HG03103 (cell line): ENCODE results near the gene RNF144A.
"Not testable (repeated sequence)": the region's sequence is repeated elsewhere in the genome, so short reads cannot be mapped to it uniquely, and the experiment has no call there.

Experiments
- ATAC-seq: cut with Tn5 transposase; IDR thresholded peaks from one replicate; pipeline ENCODE4 v1.9.1; 2021; ENCODE audit warnings: low read depth; ENCODE audit not compliant: unreplicated experiment

Gene RNF144A

DNA sequence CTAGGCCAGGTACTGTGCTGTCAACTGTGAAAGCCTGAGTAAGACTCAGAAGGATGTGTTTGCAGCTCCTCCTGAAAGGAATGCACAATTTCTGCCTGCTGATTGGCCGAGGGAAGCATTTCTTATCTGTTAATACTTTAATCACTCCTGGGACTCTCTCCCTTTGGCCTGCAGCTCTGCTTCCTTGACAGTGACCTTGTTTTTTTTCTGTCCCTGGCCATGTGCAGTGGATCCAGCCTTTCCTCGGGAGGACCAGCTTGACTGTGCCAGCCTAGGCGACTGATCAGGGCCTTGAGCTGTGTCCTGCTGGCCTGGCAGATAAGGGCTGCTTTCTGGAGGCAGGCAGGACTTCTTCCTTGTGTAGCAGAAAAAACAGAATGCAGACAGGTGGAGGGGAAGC, 10.0 kb downstream of the RNF144A start:
- no peak for ATAC-seq

DNA sequence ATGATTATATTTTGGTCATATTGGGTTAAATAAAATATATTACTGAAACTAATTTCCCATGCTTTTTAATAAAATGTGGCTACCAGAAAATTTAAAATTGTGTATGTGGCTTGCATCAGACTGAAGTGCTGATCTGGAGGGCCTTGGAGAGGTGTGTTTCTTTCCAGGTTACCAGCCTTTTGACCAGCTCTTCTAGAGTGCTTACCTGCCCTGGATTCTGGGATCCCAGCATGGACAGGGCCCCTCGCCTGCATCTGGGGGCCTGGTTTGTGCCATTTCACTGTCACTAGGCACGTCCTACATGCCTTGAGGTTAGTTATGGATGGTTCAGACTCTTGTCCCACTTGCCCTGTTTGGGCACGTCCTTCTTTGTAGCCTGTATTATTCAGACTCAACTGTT, 10.5 kb downstream of the RNF144A start:
- ATAC-seq = no peak

DNA sequence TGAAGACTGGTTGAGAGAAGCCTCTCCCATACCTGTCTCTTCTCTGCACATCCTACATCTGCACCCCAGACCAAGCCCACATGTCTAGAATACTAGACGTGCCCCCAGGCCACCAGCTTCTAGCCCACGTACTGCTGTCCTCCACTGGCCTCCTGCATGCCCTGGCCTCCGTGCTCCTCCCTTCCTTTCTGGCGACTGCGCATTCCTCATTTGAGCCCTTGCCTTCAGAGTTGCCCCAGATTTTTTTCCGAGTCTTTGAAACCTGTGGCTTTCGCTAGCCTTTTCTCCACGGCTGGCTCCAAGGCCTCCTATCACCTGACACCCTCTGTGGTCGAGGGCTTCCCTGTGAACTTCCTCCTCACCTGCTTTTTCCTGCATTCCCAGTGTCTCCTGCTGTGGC, 11.2 kb downstream of the RNF144A start:
- ATAC-seq = no peak

DNA sequence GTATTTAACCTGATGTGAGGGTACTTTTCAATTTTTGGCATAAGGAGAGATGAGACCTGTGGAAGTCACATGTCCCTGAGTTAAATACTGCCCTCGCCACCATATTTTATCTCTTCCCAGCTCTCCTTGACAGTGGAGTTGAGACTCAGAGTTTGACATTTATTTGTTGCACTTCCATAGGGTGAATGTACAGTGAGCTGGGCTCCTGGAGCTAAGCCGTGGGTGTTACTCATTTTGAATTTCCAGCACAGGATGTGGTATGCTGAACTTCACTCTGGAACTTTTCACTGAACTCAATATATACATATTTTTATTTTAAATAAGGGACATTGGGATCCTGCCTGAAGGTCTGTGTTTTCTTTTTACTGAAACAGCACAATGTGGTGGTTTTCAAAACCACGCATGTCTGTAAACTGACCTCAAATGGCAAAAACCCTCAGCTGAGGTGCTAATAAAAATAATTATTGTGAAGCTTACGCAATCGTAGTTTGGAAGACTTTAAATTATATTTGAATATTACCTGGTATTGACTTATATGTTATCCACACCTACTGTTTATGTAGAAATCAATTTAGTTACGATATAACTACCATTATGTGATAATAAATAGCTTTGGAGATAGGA, 12.1 kb downstream of the RNF144A start:
- no peak for ATAC-seq

DNA sequence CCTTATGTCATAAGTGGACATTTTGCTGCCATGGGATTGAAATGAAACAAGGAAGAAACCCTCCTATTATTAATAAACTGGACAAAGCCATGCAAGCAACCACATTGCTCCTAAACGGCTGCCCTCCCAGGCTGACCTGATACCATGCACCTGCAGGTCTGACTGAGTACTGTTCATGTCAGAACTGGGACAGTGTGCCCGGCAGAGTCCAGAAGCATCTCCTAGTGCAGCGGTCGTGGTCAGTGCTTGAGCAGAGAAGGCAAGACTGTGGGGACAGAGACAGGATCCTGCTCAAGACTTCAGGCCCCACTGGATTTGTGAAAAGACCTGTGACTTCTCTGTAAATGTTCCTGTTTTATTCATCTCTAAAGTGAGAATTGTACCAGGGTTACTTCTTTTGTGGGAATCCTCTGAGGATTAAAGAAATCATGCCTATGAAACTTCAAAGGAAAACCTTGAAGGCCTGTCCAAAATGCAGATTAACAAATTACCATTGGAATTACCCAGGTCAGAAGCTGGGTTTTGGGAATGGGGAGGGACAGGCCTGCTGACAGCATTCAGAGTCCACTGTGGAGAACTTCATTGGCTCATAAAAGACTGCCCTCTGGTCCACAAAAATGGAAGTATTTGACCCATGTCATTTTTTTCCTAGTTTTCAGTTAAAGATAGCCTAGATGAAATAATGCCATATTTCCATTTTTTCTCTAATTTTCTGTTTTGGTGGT, 13.9 kb downstream of the RNF144A start:
- ATAC-seq = no peak

DNA sequence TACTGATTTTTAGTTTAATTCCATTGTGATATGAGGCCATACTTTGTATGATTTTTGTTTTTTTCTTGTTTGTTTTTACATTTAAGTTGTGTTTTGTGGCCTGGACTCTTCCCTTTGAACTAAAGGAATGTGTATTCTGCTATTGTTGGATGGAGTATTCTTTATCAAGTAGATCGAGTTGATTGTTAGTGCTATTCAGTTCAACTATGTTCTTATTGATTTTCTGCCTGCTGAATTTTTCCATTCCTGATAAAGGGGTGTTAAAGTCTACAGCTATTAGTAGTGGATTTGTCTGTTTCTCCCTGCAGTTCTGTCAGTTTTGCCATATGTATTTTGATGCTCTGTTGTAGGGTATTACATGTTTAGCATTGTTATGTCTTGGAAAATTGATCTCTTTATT, 14.5 kb downstream of the RNF144A start:
- ATAC-seq = no peak

DNA sequence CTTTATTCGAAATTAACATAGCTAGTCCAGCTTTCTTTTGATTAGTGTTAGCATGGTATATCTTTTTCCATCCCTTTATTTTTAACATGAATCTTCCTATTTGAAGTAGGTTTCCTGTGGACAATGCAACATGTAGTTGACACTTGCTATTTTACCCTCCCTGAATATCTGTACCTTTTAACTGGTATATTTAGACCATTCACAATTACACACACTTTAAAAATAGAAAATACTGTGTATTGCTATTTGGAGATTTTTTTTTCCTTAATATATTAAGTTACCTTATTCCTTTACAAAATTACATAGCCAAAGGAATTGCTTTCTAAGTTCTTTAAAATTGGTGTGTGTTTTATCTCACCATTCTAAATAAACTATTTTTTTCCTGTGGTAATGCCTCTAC, 15.0 kb downstream of the RNF144A start:
- ATAC-seq = no peak

DNA sequence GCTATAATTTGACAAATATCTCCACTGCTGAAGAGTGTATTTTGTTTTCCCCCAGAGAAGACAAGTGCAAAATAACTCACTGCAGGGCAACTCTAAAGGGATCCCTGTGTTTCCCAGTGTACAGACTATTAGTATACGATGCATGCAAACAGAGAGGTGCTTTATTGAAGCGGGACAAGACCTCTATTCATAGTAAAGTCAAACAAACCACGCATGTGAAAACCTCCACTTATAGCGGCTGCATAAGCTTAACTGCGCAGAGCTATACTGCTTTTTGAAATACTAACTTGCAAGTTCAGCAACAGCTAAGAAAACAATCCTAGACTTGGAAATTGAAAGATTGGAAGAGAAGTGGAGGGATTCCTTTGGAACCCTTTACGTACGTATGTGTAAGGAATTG, 15.6 kb downstream of the RNF144A start:
- no peak for ATAC-seq

DNA sequence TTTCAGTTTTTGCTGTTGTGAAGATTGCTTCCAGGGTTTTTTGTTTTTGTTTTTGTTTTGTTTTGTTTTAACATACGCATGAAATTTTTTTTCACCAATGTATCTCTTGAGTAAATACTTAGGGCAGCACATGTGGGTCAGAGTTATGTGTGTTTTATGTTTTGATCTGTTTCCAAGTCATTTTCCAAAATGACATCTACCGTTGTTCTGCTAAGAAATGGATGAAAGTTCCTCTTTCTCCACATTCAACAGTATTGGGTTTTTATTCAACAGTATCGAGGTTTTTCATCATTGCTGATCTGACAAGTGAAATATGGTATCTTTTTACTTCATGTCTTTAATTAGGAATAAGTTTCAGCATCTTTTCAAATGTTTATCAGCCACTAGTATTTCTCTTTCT, 16.7 kb downstream of the RNF144A start:
- ATAC-seq = no peak

DNA sequence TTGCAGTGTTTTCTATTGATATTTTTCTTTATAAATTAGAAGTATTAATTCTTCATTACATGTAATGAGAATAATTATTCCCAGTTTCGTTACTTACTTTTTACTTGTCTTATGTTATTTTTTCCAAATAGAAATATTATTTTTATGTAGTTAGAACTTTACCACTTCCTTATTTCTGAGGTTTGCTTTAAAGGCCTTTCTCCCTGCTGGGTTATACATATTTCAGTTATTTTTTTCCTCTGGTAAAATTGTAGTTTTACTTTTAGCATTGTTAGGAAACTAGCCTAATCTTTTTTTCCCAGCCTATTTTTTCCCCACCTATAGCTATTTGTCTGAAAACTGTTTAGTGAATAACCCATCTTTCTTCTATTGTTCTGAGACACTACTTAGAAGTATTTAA, 17.1 kb downstream of the RNF144A start:
- ATAC-seq = no peak

DNA sequence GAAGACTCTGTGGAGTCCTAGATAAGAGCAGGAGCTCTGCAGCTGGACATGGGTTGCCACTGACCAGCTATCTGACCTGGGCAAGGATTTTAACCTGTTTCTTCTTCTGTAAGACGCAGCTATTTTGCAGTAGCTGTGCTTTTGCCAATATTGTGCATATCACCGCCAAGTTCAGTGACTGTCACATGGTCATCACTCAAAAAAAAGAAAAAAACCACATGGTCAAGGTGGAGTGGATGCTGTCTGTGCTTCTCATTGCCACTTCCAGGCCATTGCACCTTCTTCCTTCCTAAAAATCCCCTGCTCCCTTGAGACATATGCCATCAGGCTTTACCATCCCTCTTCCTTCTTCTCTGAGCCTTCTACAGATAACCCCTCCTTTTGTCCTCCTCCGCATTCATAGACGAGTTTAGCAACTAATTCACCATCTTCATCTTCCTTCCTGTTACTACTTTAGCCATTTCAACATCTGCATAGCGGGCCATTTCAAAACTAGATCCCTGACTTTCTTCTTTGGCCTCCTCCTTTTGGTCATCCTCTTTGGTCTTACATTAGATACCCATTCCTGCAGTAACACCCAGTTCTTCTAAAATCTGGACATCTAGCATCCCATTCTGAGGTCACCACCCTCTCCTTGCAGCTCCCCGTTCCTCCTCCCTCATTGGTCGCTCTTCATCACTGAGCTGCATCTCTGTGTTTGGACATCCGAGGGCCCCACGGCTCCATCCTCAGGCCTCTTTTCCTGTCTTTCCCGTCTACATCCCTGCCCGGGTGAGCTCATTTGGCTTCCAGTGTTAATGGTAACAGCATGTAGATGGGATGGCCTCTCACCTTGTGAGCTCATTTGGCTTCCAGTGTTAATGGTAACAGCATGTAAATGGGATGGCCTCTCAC, 17.8 kb downstream of the RNF144A start:
- ATAC-seq = no peak

DNA sequence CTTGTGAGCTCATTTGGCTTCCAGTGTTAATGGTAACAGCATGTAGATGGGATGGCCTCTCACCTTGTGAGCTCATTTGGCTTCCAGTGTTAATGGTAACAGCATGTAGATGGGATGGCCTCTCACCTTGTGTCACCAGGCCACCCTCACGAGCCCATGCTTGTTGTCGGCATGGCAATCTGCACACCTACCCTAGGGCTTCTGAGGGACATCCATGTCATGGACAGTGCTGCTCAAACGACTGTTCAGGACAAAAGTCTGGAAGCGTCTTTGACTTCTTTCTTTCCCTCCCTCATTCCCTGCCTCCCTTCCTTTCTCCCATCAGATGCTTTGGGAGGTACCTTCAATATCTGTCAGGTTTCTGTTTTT, 18.4 kb downstream of the RNF144A start:
- ATAC-seq = not testable (repeated sequence)

DNA sequence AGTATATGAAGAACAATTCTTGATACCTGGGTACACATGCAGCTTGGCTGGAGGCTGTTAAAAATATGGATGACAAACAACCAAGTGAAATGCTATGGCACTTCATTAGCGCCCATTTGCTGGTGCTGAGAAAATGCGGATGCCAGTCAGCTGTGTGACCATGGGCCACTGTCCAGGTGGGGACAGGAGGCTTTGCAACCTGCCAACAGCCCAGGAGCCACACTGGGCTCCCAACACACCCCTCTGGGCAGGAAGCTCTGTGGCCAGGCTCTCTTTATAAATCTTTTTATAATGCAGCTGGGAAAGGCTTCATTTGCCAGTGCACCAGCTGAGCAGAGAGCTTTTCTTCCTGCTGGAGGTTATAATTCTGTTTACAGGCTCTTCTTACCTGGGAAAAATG, 19.9 kb downstream of the RNF144A start:
- no peak for ATAC-seq

DNA sequence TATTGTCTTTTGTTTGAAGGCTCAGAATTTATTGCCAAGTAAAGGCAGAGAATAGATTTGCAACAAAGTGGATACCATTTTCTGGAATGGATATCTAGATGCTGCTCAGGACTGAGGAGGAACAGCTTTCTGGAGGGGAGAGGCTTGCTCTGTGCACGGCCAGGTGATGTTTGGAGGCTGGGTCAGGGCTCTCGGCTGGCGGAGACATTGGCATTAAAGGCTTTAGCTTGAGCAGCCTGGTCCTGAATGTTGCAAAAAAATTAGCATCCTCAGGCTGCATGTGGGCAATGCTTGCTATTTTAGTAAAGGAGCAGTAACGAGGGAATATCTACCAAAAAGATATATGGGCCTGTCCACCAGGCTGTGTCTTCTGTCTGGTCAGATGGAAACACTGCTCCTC, 20.4 kb downstream of the RNF144A start:
- no peak for ATAC-seq

DNA sequence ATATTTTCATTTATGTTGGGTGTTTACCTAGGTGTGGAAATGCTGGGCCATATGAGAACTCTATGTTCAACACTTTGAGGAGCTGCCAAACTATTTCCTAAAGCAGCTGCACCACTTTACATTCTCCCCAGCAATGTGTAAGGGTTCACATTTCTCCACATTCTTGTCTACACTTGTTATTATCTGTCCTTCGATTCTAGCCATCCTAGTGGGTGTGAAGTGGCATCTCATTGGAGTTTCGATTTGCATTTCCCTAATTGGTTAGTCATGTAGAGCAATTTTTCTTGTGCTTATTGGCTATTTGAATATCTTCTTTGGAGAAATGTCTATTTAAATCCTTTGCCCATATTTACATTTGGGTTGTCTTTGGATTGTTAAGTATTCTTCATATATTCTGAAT, 21.9 kb downstream of the RNF144A start:
- ATAC-seq = no peak

DNA sequence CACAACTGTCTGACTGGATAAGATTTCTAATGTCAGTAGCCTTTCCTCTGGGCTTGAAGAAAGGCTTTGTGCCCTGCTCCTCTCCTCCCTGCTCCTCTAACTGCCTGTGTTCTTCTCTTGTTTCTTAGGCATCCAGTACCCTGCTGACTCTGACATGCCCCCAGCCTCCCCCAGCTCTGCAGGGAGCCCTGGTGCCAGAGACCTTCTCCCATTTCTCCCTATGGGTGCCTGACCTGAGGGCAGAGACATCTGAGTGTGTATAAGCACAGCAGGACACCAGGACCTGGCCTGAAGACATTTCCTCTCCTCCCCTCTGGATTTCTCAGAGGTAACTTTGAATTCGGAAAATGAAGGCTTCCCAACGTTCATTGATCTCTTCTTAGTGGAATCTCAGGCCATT, 23.6 kb downstream of the RNF144A start:
- ATAC-seq = no peak

DNA sequence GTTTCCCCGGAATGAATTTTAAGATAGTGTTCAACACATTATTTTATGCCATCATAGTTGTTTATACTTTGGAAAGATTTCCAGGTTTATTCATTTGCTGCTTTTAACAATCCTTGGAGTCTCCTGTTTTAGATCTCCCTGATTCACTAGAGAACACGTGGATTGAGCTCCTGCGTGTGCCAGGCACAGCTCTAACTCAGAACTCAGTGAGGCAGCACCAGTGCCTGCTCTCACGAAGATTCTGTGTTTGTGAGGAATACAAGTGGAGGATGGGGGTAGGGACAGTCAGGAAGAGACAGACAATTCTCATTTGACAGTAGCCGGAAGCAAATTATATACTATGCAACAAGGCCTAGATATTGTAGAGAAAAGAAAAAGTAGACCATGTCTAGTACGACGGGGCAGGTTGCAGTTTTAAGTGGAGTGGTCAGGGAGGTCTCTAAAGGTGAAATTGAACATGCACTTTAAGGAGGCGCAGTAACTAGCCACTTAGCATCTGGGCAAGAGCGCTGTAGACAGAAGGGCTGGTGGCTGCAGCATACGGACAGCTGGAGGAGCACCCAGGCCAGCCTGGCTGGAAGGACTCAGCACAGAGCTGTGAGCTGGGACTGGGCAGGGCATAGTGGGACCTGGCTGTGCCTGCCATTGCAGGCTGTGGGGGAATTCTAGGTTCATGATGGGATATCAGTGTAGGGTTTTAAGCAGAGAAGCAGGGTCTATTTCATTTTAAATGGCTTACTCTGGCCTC, 24.3 kb downstream of the RNF144A start:
- ATAC-seq = no peak

DNA sequence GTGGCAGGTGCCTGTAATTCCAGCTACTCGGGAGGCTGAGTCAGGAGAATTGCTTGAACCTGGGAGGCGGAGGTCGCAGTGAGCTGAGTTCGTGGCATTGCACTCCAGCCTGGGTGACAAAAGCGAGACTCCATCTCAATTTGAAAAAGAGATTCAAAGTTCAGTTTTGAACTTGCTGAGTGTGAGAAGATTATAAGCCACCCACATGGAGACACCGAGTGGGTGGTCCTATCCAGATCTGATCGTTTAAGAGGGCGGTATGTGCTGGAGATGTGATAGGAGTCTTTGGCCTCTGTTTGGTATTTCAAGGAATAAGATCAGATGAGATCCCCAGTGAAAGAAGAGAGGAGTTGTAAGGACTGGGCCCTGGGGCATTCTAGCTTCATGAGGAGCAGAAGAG, 25.6 kb downstream of the RNF144A start:
- no peak for ATAC-seq

DNA sequence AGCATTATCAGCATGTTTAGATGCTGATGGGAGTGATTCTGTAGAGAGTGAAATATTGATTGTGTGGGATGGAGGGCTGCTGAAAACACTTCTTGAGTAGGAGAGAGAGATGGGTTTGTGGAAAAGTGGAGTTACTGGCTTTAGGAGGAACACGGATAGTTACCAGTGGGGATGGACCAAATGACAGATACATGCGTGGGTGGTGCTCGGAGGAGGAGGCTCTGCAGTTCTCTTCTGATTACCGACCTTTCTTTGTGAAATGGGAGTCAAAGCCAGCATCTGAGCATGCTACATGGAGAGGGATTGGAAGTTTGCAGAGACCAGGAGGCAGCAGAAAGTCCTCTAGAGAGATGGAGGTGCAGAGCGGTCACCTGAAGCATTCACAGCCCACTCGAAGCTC, 26.3 kb downstream of the RNF144A start:
- no peak for ATAC-seq

DNA sequence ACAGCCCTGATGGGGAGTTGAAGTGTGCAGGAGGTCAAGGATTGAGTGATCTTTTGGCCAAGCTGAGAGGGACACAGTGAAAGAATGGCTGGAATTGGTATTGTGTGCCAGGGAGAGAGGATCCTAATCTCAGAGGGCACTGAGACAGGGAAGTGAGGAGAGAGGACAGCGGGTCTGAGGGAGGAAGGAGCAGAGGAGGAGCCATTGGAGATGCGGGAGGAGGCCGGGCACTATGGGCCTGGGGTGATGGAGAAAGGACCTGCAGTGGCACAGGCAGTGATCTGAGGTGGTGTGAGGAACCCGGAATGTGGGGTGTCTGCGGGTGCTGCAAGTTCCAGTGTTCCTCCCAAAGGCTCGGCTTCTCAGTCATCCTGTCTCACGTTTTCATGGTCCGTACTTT, 26.8 kb downstream of the RNF144A start:
- ATAC-seq = no peak

DNA sequence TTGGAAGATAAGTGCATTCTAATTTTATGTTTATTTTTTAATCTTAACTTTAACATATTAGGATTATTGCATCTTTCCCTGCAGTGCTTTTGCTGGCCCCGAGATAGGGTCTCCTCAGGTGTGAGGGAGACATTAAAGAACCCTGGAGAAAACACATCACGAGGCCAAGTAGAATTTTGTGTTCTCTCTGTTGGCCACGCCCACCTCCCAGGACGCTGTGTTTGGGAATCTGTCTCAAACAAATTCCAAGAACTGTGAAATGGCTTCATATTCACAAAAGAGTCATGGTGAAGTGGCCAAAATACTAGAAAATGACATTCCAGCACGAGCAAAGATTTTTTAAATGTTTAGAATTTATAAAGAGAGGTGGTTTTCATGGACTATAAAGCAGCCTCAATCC, 27.3 kb downstream of the RNF144A start:
- ATAC-seq = no peak
